ENCODE results near the gene GABRR2. TPM values are rescaled to one million over a fixed set of nuclear protein-coding genes. Genes with fewer than 3 reads are reported as not detected.
A peak's percentile ranks its signal among the peaks of the same experiment; 100 is the strongest.

Gene GABRR2
- 1.4 TPM for total RNA-seq
- long read RNA-seq = 0 reads

GRCh38 chr6:89315249-89315885 is at the start of gene GABRR2:
Gene GABRR2, minus strand, starts transcription at chr6:89315299. Its CDS starts 134 bp downstream, at chr6:89315165.
- ATAC-seq (no peak), DNase-seq (no peak)
- Histone ChIP-seq H3K36me3 (peaks cover 7% of the 10 kb centered on the region), H3K27ac (no peak within 1 kb of the TSS), H3K27me3 (no peaks in the 10 kb centered on the region), H3K4me1 (peaks cover 20% of the 10 kb centered on the region), H3K9me3 (no peaks in the 10 kb centered on the region), H3K4me3 (no peak within 1 kb of the TSS)
- no peak for TF ChIP-seq CTCF (IDR thresholded peaks at IDR 0.05)
- intact Hi-C loops (cut with DNase I) = no loop called here

GRCh38 chr6:89364586-89364985 is 49.5 kb upstream of the GABRR2 start:
- H3K27ac ChIP-seq = peak overlapping the region; percentile 27
- DNase-seq (no peak), ATAC-seq (no peak)
- H3K27me3 ChIP-seq = no peaks in the 10 kb centered on the region
- no peaks in the 10 kb centered on the region for H3K36me3 ChIP-seq
- intact Hi-C loops (cut with DNase I) = no loop called here
- TF ChIP-seq CTCF (IDR thresholded peaks at IDR 0.05) = no peak
- peaks cover 4% of the 10 kb centered on the region for H3K4me1 ChIP-seq
- no peaks in the 10 kb centered on the region for H3K9me3 ChIP-seq
- H3K4me3 ChIP-seq = no peak overlapping the region

GRCh38 chr6:89361171-89361570 is 46.1 kb upstream of the GABRR2 start:
- intact Hi-C loops (cut with DNase I) = no loop called here
- ATAC-seq (no peak), DNase-seq (no peak)
- no peaks in the 10 kb centered on the region for H3K27me3 ChIP-seq
- no peaks in the 10 kb centered on the region for H3K4me1 ChIP-seq
- no peak overlapping the region for H3K27ac ChIP-seq
- no peaks in the 10 kb centered on the region for H3K9me3 ChIP-seq
- no peaks in the 10 kb centered on the region for H3K36me3 ChIP-seq
- TF ChIP-seq CTCF (IDR thresholded peaks at IDR 0.05) = no peak
- H3K4me3 ChIP-seq = no peak overlapping the region

GRCh38 chr6:89360415-89360999 is 45.4 kb upstream of the GABRR2 start:
- Histone ChIP-seq H3K27me3 (no peaks in the 10 kb centered on the region), H3K4me1 (no peaks in the 10 kb centered on the region), H3K36me3 (no peaks in the 10 kb centered on the region), H3K9me3 (no peaks in the 10 kb centered on the region), H3K27ac (no peak overlapping the region), H3K4me3 (no peak overlapping the region)
- DNase-seq (no peak), ATAC-seq (no peak)
- intact Hi-C loops (cut with DNase I) = no loop called here
- no peak for TF ChIP-seq CTCF (IDR thresholded peaks at IDR 0.05)

GRCh38 chr6:89359561-89359960 is 44.5 kb upstream of the GABRR2 start:
- no peak overlapping the region for H3K4me3 ChIP-seq
- no peak overlapping the region for H3K27ac ChIP-seq
- H3K4me1 ChIP-seq = no peaks in the 10 kb centered on the region
- no peaks in the 10 kb centered on the region for H3K36me3 ChIP-seq
- no peak for TF ChIP-seq CTCF (IDR thresholded peaks at IDR 0.05)
- DNase-seq (no peak), ATAC-seq (peak; percentile 29)
- intact Hi-C loops (cut with DNase I) = no loop called here
- no peaks in the 10 kb centered on the region for H3K27me3 ChIP-seq
- H3K9me3 ChIP-seq = no peaks in the 10 kb centered on the region
